ENCODE data around the gene SLC27A3. TPM values are rescaled to one million over a fixed set of nuclear protein-coding genes. Genes with fewer than 3 reads are reported as not detected.
A peak's percentile ranks its signal among the peaks of the same experiment; 100 is the strongest.

Gene SLC27A3
- total RNA-seq, 1 experiment from 2014 or later, result 4.4 TPM

GRCh38 chr1:153799016-153799415 lies 23.8 kb downstream of the SLC27A3 start:
- Histone ChIP-seq H3K4me2 (ENCODE audit: low read depth, low read length, poor library complexity, severe bottlenecking) (no peak overlapping the region), H3K36me3 (ENCODE audit: insufficient read depth, low read length) (no peaks in the 10 kb centered on the region), H4K20me1 (ENCODE audit: insufficient read depth, low read depth, low read length) (no peaks in the 10 kb centered on the region), H3K4me1 (ENCODE audit: low read length) (peaks cover 19% of the 10 kb centered on the region), H3K79me2 (ENCODE audit: low read length) (no peaks in the 10 kb centered on the region), H3K27me3 (ENCODE audit: low read length) (no peaks in the 10 kb centered on the region), H3K9me3 (ENCODE audit: low read length) (no peaks in the 10 kb centered on the region), H3K9ac (ENCODE audit: low read length) (peak overlapping the region; percentile 18; the same call in 1 of the 2 replicates), H3K4me3 (ENCODE audit: low read length) (no peak overlapping the region), H2AFZ (ENCODE audit: low read length) (no peak overlapping the region), H3K9me2 (replicated peaks; ENCODE audit: insufficient read depth, low read length) (0 out of 2 replicates have a peak, but pooled peaks cover 3% of the 10 kb centered on the region), H3K27ac (ENCODE audit: low read length) (peak overlapping the region; percentile 49)
- DNase-seq, result no peak

GRCh38 chr1:153799566-153800465 lies 24.6 kb downstream of the SLC27A3 start:
- no peaks in the 10 kb centered on the region for H3K79me2 ChIP-seq (ENCODE audit: low read length)
- no peaks in the 10 kb centered on the region for H3K36me3 ChIP-seq (ENCODE audit: insufficient read depth, low read length)
- no peak overlapping the region for H3K9ac ChIP-seq (ENCODE audit: low read length)
- no peaks in the 10 kb centered on the region for H3K9me3 ChIP-seq (ENCODE audit: low read length)
- no peak overlapping the region for H2AFZ ChIP-seq (ENCODE audit: low read length)
- peaks cover 19% of the 10 kb centered on the region for H3K4me1 ChIP-seq (ENCODE audit: low read length)
- H3K9me2 ChIP-seq (replicated peaks; ENCODE audit: insufficient read depth, low read length), result 0 out of 2 replicates have a peak, but pooled peaks cover 3% of the 10 kb centered on the region
- no peak for DNase-seq
- no peak overlapping the region for H3K27ac ChIP-seq (ENCODE audit: low read length)
- no peaks in the 10 kb centered on the region for H3K27me3 ChIP-seq (ENCODE audit: low read length)
- H3K4me2 ChIP-seq (ENCODE audit: low read depth, low read length, poor library complexity, severe bottlenecking), result no peak overlapping the region
- no peaks in the 10 kb centered on the region for H4K20me1 ChIP-seq (ENCODE audit: insufficient read depth, low read depth, low read length)
- H3K4me3 ChIP-seq (ENCODE audit: low read length), result no peak overlapping the region

DNA sequence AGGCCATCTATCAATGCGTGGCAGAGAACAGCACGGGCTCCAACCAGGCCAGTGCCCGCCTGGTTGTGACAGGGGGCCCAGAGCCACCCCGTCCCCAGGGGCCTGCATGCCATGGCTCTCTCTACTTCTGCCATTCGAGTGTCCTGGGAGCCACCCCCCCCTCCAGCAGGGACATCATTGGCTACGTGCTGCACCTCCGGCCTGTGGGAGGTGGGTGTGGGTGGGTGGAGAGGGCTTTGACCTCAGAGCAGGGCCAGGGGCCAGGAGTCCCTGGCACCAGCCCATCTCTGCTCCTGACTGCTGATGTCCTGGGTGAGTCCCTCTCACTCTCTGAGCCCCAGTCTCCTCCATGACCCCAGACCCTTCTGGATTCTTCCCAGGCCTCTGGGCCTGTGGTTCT lies 25.3 kb downstream of the SLC27A3 start:
- Histone ChIP-seq H3K79me2 (ENCODE audit: low read length) (no peaks in the 10 kb centered on the region), H4K20me1 (ENCODE audit: insufficient read depth, low read depth, low read length) (no peaks in the 10 kb centered on the region), H3K27me3 (ENCODE audit: low read length) (no peaks in the 10 kb centered on the region), H3K9ac (ENCODE audit: low read length) (no peak overlapping the region), H3K9me3 (ENCODE audit: low read length) (no peaks in the 10 kb centered on the region), H3K9me2 (replicated peaks; ENCODE audit: insufficient read depth, low read length) (0 out of 2 replicates have a peak, but pooled peaks cover 3% of the 10 kb centered on the region), H3K27ac (ENCODE audit: low read length) (no peak overlapping the region), H2AFZ (ENCODE audit: low read length) (no peak overlapping the region), H3K4me3 (ENCODE audit: low read length) (no peak overlapping the region), H3K4me1 (ENCODE audit: low read length) (peaks cover 25% of the 10 kb centered on the region), H3K36me3 (ENCODE audit: insufficient read depth, low read length) (no peaks in the 10 kb centered on the region), H3K4me2 (ENCODE audit: low read depth, low read length, poor library complexity, severe bottlenecking) (no peak overlapping the region)
- no peak for DNase-seq

- Histone ChIP-seq H3K9ac (ENCODE audit: low read length) (no peak overlapping the region), H3K4me2 (ENCODE audit: low read depth, low read length, poor library complexity, severe bottlenecking) (no peak overlapping the region)
- no peak for DNase-seq
Measured at GRCh38 chr1:153801028-153801625, 25.9 kb downstream of the SLC27A3 start.

GRCh38 chr1:153801786-153802697 lies 26.8 kb downstream of the SLC27A3 start:
- no peaks in the 10 kb centered on the region for H3K9me3 ChIP-seq (ENCODE audit: low read length)

More at GRCh38 chr1:153801028-153801625, 25.9 kb downstream of the SLC27A3 start:
- H2AFZ ChIP-seq (ENCODE audit: low read length), result no peak overlapping the region
- no peaks in the 10 kb centered on the region for H3K79me2 ChIP-seq (ENCODE audit: low read length)
- H3K9me3 ChIP-seq (ENCODE audit: low read length), result no peaks in the 10 kb centered on the region
- H3K36me3 ChIP-seq (ENCODE audit: insufficient read depth, low read length), result no peaks in the 10 kb centered on the region
- H3K4me1 ChIP-seq (ENCODE audit: low read length), result peaks cover 31% of the 10 kb centered on the region
- H3K27ac ChIP-seq (ENCODE audit: low read length), result no peak overlapping the region
- 0 out of 2 replicates have a peak, but pooled peaks cover 3% of the 10 kb centered on the region for H3K9me2 ChIP-seq (replicated peaks; ENCODE audit: insufficient read depth, low read length)
- H3K27me3 ChIP-seq (ENCODE audit: low read length), result no peaks in the 10 kb centered on the region
- no peak overlapping the region for H3K4me3 ChIP-seq (ENCODE audit: low read length)
- H4K20me1 ChIP-seq (ENCODE audit: insufficient read depth, low read depth, low read length), result no peaks in the 10 kb centered on the region

GRCh38 chr1:153803470-153804056 lies 28.4 kb downstream of the SLC27A3 start:
- H3K36me3 ChIP-seq (ENCODE audit: insufficient read depth, low read length), result no peaks in the 10 kb centered on the region
- no peak overlapping the region for H3K9ac ChIP-seq (ENCODE audit: low read length)
- H3K9me3 ChIP-seq (ENCODE audit: low read length), result no peaks in the 10 kb centered on the region
- no peaks in the 10 kb centered on the region for H3K79me2 ChIP-seq (ENCODE audit: low read length)
- H3K27me3 ChIP-seq (ENCODE audit: low read length), result no peaks in the 10 kb centered on the region
- peaks cover 35% of the 10 kb centered on the region for H3K4me1 ChIP-seq (ENCODE audit: low read length)
- H3K9me2 ChIP-seq (replicated peaks; ENCODE audit: insufficient read depth, low read length), result 0 out of 2 replicates have a peak, but pooled peaks cover 3% of the 10 kb centered on the region
- no peak overlapping the region for H3K4me2 ChIP-seq (ENCODE audit: low read depth, low read length, poor library complexity, severe bottlenecking)
- no peaks in the 10 kb centered on the region for H4K20me1 ChIP-seq (ENCODE audit: insufficient read depth, low read depth, low read length)
- no peak overlapping the region for H3K4me3 ChIP-seq (ENCODE audit: low read length)
- H2AFZ ChIP-seq (ENCODE audit: low read length), result no peak overlapping the region
- H3K27ac ChIP-seq (ENCODE audit: low read length), result no peak overlapping the region
- no peak for DNase-seq

More at GRCh38 chr1:153801786-153802697, 26.8 kb downstream of the SLC27A3 start:
- no peaks in the 10 kb centered on the region for H4K20me1 ChIP-seq (ENCODE audit: insufficient read depth, low read depth, low read length)
- no peak overlapping the region for H3K9ac ChIP-seq (ENCODE audit: low read length)
- H3K4me3 ChIP-seq (ENCODE audit: low read length), result no peak overlapping the region
- no peak overlapping the region for H2AFZ ChIP-seq (ENCODE audit: low read length)
- H3K4me1 ChIP-seq (ENCODE audit: low read length), result peaks cover 40% of the 10 kb centered on the region
- H3K4me2 ChIP-seq (ENCODE audit: low read depth, low read length, poor library complexity, severe bottlenecking), result no peak overlapping the region
- no peaks in the 10 kb centered on the region for H3K79me2 ChIP-seq (ENCODE audit: low read length)
- no peaks in the 10 kb centered on the region for H3K36me3 ChIP-seq (ENCODE audit: insufficient read depth, low read length)
- no peak overlapping the region for H3K27ac ChIP-seq (ENCODE audit: low read length)
- DNase-seq, result no peak
- H3K9me2 ChIP-seq (replicated peaks; ENCODE audit: insufficient read depth, low read length), result 0 out of 2 replicates have a peak, but pooled peaks cover 3% of the 10 kb centered on the region
- no peaks in the 10 kb centered on the region for H3K27me3 ChIP-seq (ENCODE audit: low read length)

GRCh38 chr1:153804112-153804511 lies 28.9 kb downstream of the SLC27A3 start:
- H3K9me3 ChIP-seq (ENCODE audit: low read length), result no peaks in the 10 kb centered on the region
- no peak overlapping the region for H3K4me2 ChIP-seq (ENCODE audit: low read depth, low read length, poor library complexity, severe bottlenecking)
- 0 out of 2 replicates have a peak, but pooled peaks cover 3% of the 10 kb centered on the region for H3K9me2 ChIP-seq (replicated peaks; ENCODE audit: insufficient read depth, low read length)
- H3K4me3 ChIP-seq (ENCODE audit: low read length), result no peak overlapping the region
- H4K20me1 ChIP-seq (ENCODE audit: insufficient read depth, low read depth, low read length), result no peaks in the 10 kb centered on the region
- no peak overlapping the region for H3K9ac ChIP-seq (ENCODE audit: low read length)
- no peak overlapping the region for H2AFZ ChIP-seq (ENCODE audit: low read length)
- H3K36me3 ChIP-seq (ENCODE audit: insufficient read depth, low read length), result no peaks in the 10 kb centered on the region; the same call in 1 of the 2 replicates
- DNase-seq, result no peak
- no peaks in the 10 kb centered on the region for H3K27me3 ChIP-seq (ENCODE audit: low read length)
- no peaks in the 10 kb centered on the region for H3K79me2 ChIP-seq (ENCODE audit: low read length)
- no peak overlapping the region for H3K27ac ChIP-seq (ENCODE audit: low read length)
- peaks cover 29% of the 10 kb centered on the region for H3K4me1 ChIP-seq (ENCODE audit: low read length)

All from Karpas-422 (cell line).